Endothelial cell of hepatic sinusoid (primary cell): Measurements from ENCODE around the gene ADORA2A.

ENCODE experiments used
- in situ Hi-C: cut with HindIII; loops from 2 replicates; pipeline ENCODE4 v1.10.0; 2017; ENCODE audit warnings: low sequenced_read_pairs

ADORA2A gene

DNA sequence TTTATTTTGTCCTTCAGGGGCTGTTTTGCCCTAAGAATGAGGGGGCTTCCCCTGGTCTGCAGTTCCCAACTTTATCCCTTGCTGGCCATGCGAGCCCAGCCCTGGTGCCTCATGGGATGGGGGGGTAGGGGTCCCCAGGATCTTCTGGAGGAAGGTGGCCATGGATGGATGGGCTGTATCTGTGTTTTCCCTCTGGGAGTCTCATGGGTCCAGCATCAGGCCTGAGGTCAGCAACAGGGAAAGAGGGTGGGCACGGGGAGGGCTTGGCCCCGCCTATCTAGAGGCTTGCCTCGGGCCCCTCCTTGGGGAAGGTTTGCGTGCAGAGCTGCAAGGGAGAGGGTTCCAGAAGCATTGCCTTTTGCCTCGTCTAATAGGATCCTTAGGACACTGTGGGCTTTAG is 10.8 kb upstream of the ADORA2A start:
- in situ Hi-C loops = no loop called here

DNA sequence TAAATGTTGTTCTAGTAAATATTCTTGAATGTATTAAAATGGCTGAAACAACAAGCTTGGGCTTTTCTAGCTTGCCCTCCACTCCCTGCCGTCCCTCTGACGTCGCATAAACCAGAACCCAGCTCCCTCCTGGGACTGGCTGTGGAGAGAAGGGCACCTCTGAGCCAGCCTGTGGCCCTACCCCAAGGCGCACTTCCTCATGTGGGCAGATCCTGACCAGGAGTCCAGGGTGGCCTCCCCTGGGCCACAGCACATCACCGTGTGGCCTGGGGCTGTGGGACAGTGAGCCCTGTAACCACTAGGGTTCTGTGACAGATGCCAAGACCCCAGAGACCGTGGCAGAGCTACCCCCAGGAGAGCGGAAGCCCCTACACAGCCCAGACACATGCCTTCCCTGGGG is 10.2 kb upstream of the ADORA2A start:
- in situ Hi-C loops = no loop called here

DNA sequence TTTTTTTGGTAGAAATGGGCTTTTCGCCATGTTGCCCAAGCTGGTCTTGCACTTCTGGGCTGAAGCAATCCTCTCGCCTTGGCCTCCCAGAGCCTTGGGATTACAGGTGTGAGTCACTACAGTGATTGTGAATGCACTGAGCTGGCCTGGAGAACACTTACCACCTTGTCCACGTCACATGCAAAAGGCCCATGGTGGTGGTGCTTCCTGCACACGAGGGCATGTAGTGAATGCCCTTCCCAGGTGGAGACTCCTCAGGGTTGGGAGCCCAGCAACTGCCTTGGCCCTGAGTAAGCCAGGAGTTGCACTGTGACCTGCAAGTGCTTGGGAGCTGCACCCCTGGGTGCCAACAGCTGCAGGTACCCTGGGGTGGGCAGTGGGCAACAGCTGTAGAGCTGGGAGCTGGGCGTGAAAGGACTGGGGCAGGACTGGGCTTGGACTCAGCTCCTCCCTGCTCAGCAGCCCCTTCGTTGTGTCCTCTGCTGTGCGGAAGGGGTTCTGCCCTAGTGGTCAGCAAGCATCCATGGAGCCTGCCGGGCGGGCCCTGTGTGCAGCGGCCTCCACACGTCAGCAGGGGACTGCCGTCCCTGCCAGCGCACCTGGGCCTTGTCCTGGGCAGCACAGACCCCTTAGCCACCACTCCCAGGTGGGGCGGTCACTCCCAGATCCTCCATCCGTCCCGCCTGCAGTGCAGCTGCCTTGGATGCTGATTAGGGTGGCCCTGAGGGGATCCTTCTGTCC is 9.3 kb upstream of the ADORA2A start:
- in situ Hi-C loops = no loop called here

DNA sequence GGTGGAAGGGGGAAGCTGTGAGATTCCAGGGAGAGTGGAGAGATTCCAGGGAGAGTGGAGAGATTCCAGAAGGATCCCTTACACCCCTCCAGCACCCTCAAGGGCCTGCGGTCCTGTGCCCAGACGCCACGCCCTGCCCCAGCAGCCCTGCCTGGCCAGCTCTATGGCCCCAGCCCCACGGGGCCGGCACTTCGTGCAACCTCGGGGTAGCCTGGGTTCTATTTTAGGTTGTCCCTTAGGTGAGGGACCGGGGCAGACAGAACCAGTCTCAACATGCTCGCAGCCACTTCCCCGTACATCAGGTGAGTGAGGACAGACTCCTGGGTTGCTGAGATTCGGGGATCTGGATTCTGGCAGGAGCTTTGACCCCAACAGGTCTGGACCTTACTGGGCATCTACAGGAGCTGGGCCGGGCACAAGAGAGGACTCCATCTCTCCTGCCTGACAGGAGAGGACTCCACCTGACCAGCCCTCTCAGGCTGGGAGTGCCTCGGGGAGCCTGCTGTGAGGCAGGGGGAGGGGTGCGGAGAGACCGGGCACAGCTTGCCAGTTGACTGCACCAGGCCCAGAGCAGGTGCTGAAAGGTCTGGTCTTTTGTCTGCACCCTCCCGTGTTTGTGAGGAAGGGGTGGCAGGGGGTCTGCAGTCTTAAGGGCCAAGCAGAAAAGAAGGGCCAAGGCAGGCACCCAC is 8.5 kb upstream of the ADORA2A start:
- in situ Hi-C loops = no loop called here

DNA sequence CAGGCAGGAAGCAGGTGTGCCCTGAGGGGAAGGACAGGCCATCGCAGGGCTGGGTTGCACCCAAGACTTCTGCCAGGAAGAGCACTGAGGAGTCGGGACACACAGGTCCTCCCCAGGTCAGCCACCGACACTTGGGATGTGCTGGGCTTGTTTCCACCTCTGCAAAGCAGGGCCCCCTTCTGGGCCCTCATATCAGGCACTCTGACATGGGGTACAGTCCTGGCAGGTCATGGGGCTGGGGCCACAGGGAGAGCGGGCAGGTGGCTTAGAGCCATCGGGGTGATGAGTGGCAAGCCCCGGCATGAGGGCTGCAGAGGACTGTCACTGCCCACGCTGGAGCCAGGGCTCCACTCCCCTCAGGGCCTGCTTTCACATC is 7.9 kb upstream of the ADORA2A start:
- in situ Hi-C loops = no loop called here

DNA sequence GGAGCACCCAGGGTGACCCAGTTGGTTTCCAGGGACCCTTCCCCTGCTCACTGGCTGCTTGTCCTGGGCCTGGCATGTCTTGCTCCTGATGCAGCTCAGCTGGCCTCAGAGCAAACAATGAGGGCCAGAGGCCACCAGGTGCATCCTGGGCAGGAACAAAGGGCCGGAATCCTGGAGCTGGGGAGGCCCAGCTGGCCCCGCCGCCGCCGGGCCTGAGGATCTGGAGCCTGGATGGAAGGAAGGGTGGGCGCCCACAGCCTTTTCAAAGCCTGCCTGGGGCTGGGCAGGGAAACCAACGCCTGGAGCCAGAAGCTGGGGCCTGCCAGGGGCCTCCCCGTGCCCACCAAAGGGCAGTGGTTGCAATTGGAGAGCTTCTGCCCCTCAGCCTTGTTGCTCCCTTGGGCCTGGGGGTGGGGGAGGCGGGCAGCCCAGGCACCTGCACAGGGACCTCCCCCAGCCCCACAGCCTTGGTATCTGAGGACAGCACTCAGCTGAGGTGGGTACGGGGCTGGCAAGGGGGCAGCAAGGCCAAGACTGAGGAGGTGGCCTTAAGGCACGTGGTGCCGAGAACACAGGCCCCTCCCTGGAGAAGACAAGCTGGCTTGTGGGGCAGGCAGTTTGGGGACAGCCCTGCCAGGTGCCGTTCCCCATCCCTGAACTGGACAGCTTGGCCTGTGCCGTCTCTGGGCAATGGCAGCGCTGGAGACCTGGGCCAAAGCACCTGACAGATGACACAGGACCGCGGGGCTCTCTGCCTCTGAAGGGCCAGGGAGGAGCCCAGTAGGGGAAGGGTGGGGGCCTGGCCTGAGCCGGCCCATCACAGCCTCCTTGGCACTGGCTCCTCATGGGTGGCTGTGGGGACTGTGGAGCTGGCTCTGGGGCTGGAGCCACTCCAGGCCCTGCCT is 7.1 kb upstream of the ADORA2A start:
- in situ Hi-C loops = no loop called here

DNA sequence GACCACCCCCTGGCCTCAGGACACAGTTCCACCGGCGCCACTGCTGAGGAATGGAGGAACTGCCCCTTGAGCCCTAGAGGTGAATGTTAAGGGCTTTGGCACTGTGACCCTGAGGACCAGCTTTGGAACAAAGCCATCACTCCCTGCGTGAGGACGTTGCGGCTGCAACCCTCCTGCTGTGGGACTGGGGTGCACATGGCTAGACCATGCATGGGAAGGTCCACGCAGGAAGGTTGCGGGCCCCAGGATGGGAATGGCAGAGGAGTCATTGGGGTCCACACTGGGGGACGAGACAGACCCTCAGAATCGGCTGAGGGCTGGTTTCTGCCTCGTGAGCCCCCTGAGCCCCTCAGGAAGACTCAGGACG is 6.4 kb upstream of the ADORA2A start:
- in situ Hi-C loops = no loop called here

DNA sequence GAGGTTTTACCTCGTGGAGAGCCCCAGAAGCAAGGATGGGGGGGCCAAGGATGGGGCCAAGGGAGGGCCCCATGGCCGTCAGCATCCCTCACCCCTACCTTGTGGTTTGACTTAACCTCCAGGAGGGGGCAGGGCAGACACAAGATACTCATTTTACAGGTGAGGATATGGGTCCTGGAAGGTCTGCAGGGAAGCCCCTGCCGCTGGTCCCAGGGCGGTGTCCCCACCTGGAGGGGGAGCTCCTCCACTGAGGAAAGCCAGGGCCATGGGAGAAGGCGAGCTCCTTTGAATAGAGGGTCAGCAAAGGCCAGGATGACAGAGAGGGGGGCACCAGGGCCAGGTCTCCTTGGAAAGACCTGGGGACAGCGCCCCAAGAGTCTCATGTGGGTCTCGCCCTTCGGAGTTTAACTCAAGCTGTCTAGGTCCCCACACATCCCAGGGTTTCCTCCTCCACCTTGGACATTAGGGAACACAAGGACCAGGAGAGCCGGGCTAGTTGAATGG is 5.9 kb upstream of the ADORA2A start:
- in situ Hi-C loops = no loop called here

DNA sequence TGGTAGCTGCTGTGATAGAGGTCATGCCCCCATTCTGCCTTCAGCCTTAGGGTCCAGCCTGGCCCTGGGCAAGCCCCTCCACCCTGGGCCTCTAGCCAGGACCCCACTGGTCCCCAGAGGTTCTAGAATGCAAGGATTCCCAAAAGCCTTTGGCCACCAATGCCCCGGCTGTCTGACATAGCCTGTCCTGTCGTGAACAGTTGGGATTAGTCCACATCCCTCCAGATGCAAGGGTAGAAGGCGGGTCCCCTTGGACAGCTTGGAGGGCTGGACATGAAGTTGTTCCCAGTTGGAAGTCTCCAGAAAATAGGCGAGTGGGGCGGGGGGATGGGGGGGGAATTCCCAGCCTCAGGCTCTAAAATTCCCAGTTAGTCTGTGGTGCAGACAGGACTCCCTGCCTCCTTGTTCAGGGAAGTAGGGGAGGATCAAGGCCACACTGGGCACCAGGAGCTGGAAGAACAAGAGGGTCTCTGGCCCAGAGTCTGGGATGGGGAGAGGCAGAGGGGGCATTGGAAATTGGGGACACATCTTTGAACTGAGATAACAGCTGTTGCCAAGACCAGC is 5.2 kb upstream of the ADORA2A start:
- in situ Hi-C loops = no loop called here

DNA sequence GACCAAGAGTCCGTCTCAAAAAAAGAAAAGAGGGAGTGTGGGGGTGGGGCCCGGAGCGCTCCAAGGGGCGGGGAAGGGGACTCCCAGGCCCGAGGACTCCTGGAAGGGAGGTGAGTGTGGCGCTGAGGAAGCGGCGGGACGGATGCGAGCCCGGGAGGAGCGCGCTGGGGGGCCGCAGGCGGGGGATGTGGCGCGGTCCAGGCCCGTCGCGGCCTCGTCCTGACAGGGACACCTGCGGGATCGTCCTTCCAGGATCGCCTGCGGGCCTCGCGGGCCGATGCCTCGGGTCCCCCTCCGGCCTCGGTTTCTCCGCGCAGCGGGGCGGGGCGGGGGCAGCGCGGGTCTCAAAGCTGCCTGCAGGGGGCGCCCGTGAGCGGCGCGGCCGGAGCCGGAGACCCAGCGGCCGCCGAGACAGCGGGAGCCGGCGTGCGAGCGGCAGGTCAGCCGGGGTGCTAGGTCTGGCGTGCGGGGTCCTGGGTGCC is 3.8 kb upstream of the ADORA2A start:
- in situ Hi-C loops = no loop called here

DNA sequence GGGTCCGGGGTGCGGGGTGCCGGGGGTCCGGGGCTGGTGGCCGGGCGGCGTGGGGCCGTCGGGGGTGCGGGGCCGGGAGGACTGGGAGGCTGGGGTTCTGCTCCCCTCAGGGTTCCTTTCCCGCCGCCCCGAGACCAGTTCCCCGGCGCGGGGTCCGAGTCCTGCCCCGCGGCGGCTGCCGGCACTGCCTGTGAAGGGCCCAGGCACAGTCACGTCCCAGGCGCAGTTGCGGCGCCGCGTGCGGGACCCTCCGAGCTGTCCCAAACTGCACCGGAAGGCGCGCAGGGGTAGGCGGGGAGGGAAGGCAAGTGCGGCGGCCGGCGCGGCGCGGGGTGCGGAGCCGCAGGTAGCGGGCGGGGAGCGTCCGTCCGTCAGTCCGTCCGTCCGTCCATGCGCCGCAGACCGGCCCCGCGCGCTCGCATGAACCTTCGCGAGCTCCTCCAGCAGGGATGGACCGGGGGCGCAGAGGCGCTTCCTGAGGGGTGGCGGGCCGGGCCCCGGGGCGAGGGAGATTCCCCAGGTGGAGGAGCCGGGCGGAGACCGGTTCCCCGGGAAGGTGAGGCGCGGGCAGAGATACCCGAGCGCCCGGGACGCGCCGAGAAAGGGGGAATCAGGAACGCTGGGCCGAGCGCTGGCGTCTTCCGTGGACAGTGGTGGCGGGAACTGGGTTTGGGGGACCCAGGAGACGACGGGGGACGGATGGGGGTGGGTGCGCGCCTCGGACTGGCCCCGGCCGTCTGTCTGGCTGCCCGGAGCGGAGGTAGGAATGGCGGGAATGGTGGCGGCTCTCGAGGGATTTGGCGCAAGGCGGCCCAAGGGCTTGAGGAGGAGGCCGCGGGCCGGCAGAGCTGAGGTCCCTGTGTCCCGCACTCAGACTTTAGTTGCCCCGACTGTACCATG is 3.1 kb upstream of the ADORA2A start:
- in situ Hi-C loops = no loop called here

DNA sequence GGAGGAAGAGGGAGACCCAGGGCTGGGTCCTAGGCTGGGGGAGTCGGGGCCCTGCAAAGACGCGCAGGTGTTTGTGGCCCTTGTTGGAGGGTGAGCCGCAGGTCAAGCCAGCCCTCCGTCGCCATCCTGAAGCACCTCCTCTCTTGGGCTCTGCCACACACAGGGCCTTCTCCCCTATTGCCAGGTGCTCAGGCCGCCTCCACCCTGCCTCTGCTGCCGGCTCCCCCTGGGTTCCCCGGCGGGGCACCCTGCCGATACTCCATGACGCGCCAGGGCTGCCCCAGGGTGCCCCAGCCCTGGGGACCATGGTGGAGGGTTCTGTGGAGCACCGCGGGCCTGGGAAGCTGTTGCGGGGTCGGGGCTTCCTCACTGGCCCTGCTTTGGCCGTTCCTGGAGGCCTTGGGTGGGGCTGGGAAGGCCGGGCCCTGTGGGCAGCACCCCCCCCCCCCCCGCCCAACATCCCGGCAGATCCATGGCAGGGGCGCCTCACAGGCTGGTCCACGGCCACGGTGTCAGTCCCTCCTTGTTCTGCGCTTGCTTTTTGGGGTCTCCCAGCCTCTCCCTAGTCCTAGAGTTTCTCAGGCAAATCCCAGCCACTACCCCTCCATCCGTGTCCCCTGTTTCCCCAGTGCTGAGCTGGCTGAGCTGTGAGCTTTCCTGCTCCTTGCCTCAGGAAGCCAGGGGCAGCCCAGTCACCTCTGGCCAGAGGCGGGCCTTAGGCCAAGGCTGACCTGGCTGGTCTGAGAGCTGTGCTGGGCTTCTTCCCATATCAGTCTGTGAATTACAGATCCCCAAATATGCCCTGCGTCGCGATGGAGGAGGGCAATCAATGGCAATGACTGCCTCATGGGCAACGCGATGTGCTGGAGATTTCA is 2.3 kb upstream of the ADORA2A start:
- in situ Hi-C loops = no loop called here

DNA sequence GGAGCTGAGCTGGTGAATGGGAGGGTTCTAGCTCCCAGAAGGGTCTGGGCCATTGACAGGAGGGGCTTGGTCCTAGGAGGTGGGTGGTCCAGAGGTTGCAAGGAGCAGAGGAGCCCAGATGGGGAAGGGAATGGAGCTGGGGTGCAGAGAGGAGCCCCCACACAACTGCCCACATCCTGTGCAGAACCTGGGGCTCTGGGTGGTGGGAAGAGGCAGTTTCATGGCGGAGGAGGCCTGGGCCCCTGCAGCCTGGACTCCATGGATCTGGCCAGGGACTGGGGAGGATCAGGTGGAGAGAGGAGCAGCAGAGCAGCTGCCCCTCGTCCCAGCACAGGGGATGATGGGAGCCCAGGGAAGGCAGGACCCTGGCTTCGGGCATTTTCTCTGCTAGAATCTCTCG is 963 bp upstream of the ADORA2A start:
- in situ Hi-C loops = no loop called here

DNA sequence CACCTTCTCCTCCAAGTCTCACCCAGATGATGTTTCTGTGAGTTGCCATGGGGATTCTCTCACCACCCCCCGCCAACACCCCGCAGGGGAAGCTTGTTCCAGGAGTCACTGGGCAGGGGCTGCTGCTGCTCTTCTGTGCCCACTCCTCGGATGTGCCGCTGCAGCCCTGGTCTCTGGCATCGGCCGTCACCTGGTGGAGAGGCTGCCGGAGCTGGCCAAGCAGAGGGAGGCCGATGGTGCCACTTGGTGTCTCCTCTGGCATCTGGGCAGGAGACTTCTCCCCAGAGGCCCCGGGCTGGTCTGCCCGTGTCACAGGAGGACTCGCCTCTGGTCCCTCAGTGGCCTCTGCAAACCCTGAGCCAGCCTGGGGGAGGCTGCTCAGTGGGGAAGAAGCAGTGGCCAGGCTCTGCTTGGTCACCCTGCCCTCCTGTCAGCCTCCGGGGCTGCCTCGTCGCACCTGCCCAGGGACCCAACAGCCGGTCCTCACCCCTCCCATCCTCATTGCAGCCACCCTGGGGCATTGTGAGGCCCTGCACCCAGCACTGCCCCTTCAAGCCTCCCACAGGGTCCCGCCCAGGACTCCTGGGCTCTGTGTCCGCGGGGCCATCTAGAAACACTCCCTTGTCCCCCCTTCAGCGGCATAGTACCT is 424 bp upstream of the ADORA2A start:
- in situ Hi-C loops = no loop called here

DNA sequence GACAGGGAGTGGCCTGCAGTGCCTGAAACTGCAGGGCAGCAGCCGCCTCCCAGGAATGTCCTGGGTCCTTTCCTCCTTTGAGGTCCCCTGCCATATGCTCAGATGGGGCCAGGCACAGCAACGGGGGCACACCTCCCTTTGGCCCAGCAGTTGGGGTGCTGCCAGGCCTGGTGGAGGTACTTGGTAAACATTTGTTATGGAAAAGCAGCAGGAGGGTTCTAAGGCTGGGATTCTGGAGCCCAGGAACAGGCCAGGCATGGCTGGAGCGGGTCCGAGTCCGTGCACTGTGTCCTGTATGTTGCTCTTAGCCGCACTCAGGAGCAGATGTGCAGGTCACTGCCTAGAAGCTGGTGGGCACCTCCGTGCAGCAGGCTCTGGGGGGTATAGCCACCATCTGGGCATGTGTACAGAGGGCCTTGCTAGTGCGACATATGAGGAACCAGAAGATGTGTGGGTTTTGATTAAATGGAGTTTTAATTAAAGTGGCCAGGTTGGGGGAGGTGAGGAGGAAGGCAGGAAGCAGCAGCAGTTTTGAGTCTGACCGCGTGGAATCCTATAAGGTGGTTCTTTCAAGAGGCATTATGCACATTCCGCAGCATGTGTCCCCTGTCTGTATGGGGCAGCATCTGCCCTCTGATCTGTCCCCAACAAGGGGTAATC is 1.5 kb downstream of the ADORA2A start:
- in situ Hi-C loops = no loop called here

DNA sequence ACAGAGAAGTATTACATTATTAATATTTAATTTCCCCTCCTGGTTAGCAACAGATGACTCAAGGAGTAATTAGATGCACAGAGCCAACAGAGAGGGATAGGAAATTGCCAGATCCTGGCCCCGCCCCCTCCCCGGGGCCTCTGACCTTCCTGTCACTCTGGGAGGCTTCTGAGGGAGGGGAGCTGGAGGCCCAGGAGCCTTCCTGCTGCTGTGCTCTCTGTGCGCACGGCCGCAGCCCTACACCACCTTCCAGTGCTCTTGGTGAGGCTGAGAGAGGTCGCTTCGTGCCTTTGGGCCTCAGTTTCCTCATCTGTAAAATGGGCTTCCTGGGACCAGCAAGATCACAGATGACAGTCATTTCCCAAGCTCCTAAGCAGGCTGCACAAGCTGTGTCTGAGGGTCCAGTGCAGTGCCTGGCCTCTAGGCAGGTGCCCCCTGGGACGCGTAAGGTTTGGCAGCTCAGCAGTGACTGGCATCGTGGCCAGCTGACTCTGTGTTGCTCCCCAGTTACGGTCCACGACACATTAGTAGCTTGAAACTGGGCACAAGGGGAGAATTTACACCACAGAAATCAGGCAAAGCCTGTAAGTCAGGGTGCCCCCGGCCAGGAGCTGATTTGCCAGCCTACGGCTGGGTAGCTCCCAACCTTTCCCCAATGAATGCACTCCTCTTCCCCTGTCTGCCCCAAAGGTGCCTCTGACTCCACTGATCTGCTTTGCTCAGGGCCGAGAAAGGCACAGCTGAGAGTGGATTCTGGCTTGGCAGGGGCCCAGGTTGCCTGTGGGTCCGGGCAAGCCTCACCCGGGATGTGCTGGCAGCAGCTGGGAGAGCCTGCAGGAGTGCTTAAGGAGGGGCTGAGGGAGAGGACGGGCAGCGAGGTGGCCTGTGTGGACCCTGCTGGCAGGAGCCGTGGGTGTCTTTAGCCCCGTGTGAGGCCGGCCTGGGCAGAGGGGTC is 2.3 kb downstream of the ADORA2A start:
- in situ Hi-C loops = no loop called here
